Nasal cavity respiratory epithelium epithelial cell of viscerocranial mucosa (primary cell): ENCODE data around the gene TRIM67. TPM values are rescaled to one million over a fixed set of nuclear protein-coding genes. Genes with fewer than 3 reads are reported as not detected.

Experiments used
- total RNA-seq: library from RNA; depleted of rRNA; stranded (reverse); fragments of >200 nt; gene quantifications from 2 replicates; pipeline ENCODE4 v1.2.3, GENCODE V29; 2014

Gene TRIM67
- total RNA-seq: not detected in 2 replicates

DNA sequence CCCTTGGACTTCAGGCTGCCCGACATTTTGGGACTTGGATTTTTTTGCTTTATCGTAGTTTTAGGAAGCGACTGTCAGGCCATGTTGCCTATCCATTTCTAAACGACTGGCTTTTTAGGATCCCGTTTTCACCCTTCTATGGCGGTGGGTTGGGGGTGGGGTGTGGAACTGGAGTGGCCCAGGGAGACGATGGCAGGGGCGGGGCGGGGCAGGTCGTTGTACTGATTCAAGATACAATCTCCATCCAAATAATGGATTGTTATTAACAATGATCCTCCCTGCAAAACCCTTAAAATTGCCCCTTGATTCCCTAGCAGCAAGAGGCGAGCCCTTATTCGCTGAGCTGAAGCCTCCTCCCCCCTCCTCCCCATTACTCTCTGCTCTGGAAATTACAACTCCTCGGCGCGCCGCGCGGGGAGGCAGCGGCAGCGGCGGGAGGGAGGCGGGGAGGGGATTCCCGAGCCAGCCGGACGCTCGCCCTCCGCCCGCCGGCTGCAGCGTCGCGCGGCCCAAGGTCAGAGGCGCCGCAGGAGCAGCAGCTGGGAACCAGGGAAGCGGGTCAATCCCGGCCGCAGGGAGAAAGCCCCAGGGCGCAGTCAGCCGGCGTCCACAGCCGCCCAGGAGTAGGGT, at the start of gene TRIM67:
TRIM67 (plus strand) TSS at position 392 of the 630 bp plus-strand sequence. CDS start 912 bp downstream, outside the sequence.

DNA sequence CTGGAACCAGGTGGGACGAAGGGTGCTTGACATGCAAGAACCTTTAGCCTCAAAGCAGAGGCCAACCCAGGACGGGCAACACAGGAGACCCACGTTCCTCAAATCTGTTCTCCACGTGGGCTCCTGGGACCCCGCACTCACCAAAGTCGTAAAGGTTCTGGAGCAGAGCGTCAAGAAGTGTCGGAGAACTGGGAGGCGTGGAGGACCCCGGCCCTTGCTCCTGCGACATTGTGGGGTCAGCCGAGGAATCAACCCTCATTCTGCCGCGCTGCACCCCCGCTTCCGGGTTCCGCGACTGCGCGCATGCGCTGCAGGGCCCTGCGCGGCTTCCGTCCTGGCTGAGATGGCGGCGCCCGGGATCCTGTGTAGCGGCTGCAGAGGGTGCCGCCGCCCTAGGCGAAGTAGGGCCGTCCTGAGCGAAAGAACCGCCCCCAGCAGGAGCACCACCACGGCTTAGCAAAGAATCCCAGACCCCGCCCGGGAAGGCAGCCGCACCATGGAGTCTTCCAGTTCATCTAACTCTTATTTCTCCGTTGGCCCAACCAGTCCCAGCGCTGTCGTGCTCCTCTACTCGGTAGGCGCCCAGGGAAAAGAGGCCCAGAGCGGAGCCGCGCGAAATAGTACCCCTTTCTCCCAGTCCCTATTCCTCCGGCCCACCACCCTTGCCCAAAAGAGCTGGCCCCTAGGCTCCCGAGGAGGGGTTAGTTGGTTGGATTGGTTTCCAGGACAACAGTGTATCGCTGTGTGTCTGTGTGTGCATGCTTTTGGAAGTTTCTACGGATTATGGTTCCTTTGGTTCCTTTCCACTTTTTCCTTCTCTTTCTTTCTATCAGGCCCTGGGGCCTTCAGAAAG, 79.3 kb downstream of the TRIM67 start, which contains the start of gene GNPAT:
GNPAT (plus strand) TSS at position 330 of the 853 bp plus-strand sequence; CDS start at position 497, 167 bp downstream.

Other genes starting within 250 kb of the TRIM67 start
- 14.7 and 16.0 TPM in 2 replicates for gene TTC13, start 183.2 kb upstream of the TRIM67 start, total RNA-seq
- gene ARV1, start 183.0 kb upstream of the TRIM67 start, total RNA-seq: 5.8 and 10.7 TPM in 2 replicates
- gene FAM89A, start 121.8 kb upstream of the TRIM67 start, total RNA-seq: 2.4 and 13.3 TPM in 2 replicates
- 51.0 and 51.9 TPM in 2 replicates for gene GNPAT, start 79.2 kb downstream of the TRIM67 start, total RNA-seq
- gene EXOC8, start 175.8 kb downstream of the TRIM67 start, total RNA-seq: 24.2 and 26.0 TPM in 2 replicates
- 14.7 and 18.6 TPM in 2 replicates for gene SPRTN, start 176.2 kb downstream of the TRIM67 start, total RNA-seq